Measurements from ENCODE around the gene SHMT2. TPM values are rescaled to one million over a fixed set of nuclear protein-coding genes. Genes with fewer than 3 reads are reported as not detected.

Gene SHMT2
- total RNA-seq, 1 experiment from 2014 or later: 210 TPM

GRCh38 chr12:57201219-57201618 is 28.3 kb upstream of the SHMT2 start:
- no TSS peak for BruUV-seq (replicated peaks)
- ChIA-PET POLR2A (ENCODE audit: unreplicated experiment) (no interaction called here), CTCF (no interaction called here)
- intact Hi-C loops (cut with micrococcal nuclease): no loop called here
- no peak overlapping the region for H3K4me3 ChIP-seq (ENCODE audit: low read length)
- no peaks in the 10 kb centered on the region for H3K27me3 ChIP-seq (ENCODE audit: low read length)
- H3K4me2 ChIP-seq (ENCODE audit: low read length): no peak overlapping the region
- no peak overlapping the region for H3K9ac ChIP-seq (ENCODE audit: low read length)
- no peaks in the 10 kb centered on the region for H3K79me2 ChIP-seq (ENCODE audit: low read length)
- H3K4me1 ChIP-seq (ENCODE audit: insufficient read depth, low read length): no peaks in the 10 kb centered on the region
- no peak for TF ChIP-seq EZH2phosphoT487 (IDR thresholded peaks at IDR 0.05; ENCODE audit: borderline replicate concordance, low read length)
- TF ChIP-seq CTCF (conservative IDR thresholded peaks at IDR 0.05; ENCODE audit: low read depth, low read length): no peak
- TF ChIP-seq EZH2 (IDR thresholded peaks at IDR 0.05; ENCODE audit: low read length, unreplicated experiment): no peak
- no peak overlapping the region for H2AFZ ChIP-seq (ENCODE audit: low read length)
- H3K9me3 ChIP-seq (ENCODE audit: low read length): no peaks in the 10 kb centered on the region
- H3K9me2 ChIP-seq (replicated peaks; ENCODE audit: low read length): no peaks in the 10 kb centered on the region
- no peaks in the 10 kb centered on the region for H3F3A ChIP-seq (ENCODE audit: low read length, unreplicated experiment)
- no peaks in the 10 kb centered on the region; the same call in 1 of the 2 replicates for H3K36me3 ChIP-seq (ENCODE audit: low read depth, low read length)
- H4K20me1 ChIP-seq (ENCODE audit: low read length): no peaks in the 10 kb centered on the region
- H3K27ac ChIP-seq (ENCODE audit: low read length): no peak overlapping the region
- DNase-seq: no peak
- no peak for ATAC-seq

GRCh38 chr12:57201631-57202030 is 27.9 kb upstream of the SHMT2 start:
- H3K9me3 ChIP-seq (ENCODE audit: low read length): no peaks in the 10 kb centered on the region
- no peak for ATAC-seq
- no peaks in the 10 kb centered on the region; the same call in 1 of the 2 replicates for H3K36me3 ChIP-seq (ENCODE audit: low read depth, low read length)
- no peaks in the 10 kb centered on the region for H3K79me2 ChIP-seq (ENCODE audit: low read length)
- H3K9ac ChIP-seq (ENCODE audit: low read length): no peak overlapping the region
- H3K27ac ChIP-seq (ENCODE audit: low read length): no peak overlapping the region
- H3F3A ChIP-seq (ENCODE audit: low read length, unreplicated experiment): no peaks in the 10 kb centered on the region
- no peaks in the 10 kb centered on the region for H3K4me1 ChIP-seq (ENCODE audit: insufficient read depth, low read length)
- no TSS peak for BruUV-seq (replicated peaks)
- H3K9me2 ChIP-seq (replicated peaks; ENCODE audit: low read length): no peaks in the 10 kb centered on the region
- DNase-seq: no peak
- intact Hi-C loops (cut with micrococcal nuclease): no loop called here
- no peak overlapping the region for H3K4me2 ChIP-seq (ENCODE audit: low read length)
- no peak overlapping the region for H2AFZ ChIP-seq (ENCODE audit: low read length)
- H3K4me3 ChIP-seq (ENCODE audit: low read length): no peak overlapping the region
- TF ChIP-seq EZH2 (IDR thresholded peaks at IDR 0.05; ENCODE audit: low read length, unreplicated experiment): no peak
- ChIA-PET POLR2A (ENCODE audit: unreplicated experiment) (no interaction called here), CTCF (no interaction called here)
- no peaks in the 10 kb centered on the region for H4K20me1 ChIP-seq (ENCODE audit: low read length)
- H3K27me3 ChIP-seq (ENCODE audit: low read length): no peaks in the 10 kb centered on the region

GRCh38 chr12:57202321-57202720 is 27.2 kb upstream of the SHMT2 start:
- TF ChIP-seq CTCF (conservative IDR thresholded peaks at IDR 0.05; ENCODE audit: low read depth, low read length) (no peak), EZH2phosphoT487 (IDR thresholded peaks at IDR 0.05; ENCODE audit: borderline replicate concordance, low read length) (no peak), EZH2 (IDR thresholded peaks at IDR 0.05; ENCODE audit: low read length, unreplicated experiment) (no peak)
- Histone ChIP-seq H3K36me3 (ENCODE audit: low read depth, low read length) (no peaks in the 10 kb centered on the region; the same call in 1 of the 2 replicates), H3K4me3 (ENCODE audit: low read length) (no peak overlapping the region), H4K20me1 (ENCODE audit: low read length) (no peaks in the 10 kb centered on the region), H3F3A (ENCODE audit: low read length, unreplicated experiment) (no peaks in the 10 kb centered on the region), H3K4me1 (ENCODE audit: insufficient read depth, low read length) (no peaks in the 10 kb centered on the region), H3K9me3 (ENCODE audit: low read length) (no peaks in the 10 kb centered on the region), H3K9me2 (replicated peaks; ENCODE audit: low read length) (no peaks in the 10 kb centered on the region), H3K4me2 (ENCODE audit: low read length) (no peak overlapping the region), H3K79me2 (ENCODE audit: low read length) (no peaks in the 10 kb centered on the region), H3K9ac (ENCODE audit: low read length) (no peak overlapping the region), H2AFZ (ENCODE audit: low read length) (no peak overlapping the region), H3K27ac (ENCODE audit: low read length) (no peak overlapping the region), H3K27me3 (ENCODE audit: low read length) (no peaks in the 10 kb centered on the region)
- BruUV-seq (replicated peaks): no TSS peak
- DNase-seq: no peak
- CTCF ChIA-PET: no interaction called here
- POLR2A ChIA-PET (ENCODE audit: unreplicated experiment): no interaction called here
- intact Hi-C loops (cut with micrococcal nuclease): no loop called here
- no peak for ATAC-seq
